Measurements from ENCODE around the gene SNORC. TPM values are rescaled to one million over a fixed set of nuclear protein-coding genes. Genes with fewer than 3 reads are reported as not detected.

Gene SNORC
- not detected for total RNA-seq

GRCh38 chr2:232870018-232870765 lies at the start of gene SNORC:
TSS of gene SNORC (plus strand) at chr2:232870264. CDS start at chr2:232870342, 78 bp downstream.
- no peak for TF ChIP-seq CTCF (IDR thresholded peaks at IDR 0.05)
- Histone ChIP-seq H3K4me3 (no peak within 1 kb of the TSS), H3K27me3 (no peaks in the 10 kb centered on the region), H3K36me3 (no peaks in the 10 kb centered on the region), H3K9me3 (no peaks in the 10 kb centered on the region), H3K27ac (no peak within 1 kb of the TSS), H3K4me1 (no peaks in the 10 kb centered on the region)
- intact Hi-C loops (cut with DNase I), result no loop called here
- peak in 1 of 2 donors; percentile 50 for DNase-seq (ENCODE audit: low spot score in 2 of 2)

- H3K9me3 ChIP-seq, result no peaks in the 10 kb centered on the region
- H3K36me3 ChIP-seq, result peaks cover 48 to 70% of the 10 kb centered on the region in 2 donors
- no peaks in the 10 kb centered on the region for H3K4me1 ChIP-seq
- no peak for TF ChIP-seq CTCF (IDR thresholded peaks at IDR 0.05)
- no peak overlapping the region for H3K27ac ChIP-seq
- intact Hi-C loops (cut with DNase I), result no loop called here
- no peak overlapping the region for H3K4me3 ChIP-seq
- H3K27me3 ChIP-seq, result no peaks in the 10 kb centered on the region
- DNase-seq (ENCODE audit: low spot score in 2 of 2), result no peak
Measured at GRCh38 chr2:232829988-232830387, 40.1 kb upstream of the SNORC start.

GRCh38 chr2:232831496-232831895 lies 38.6 kb upstream of the SNORC start:
- intact Hi-C loops (cut with DNase I), result no loop called here
- TF ChIP-seq CTCF (IDR thresholded peaks at IDR 0.05), result no peak
- no peak overlapping the region for H3K27ac ChIP-seq
- H3K4me1 ChIP-seq, result no peaks in the 10 kb centered on the region
- peaks cover 43 to 70% of the 10 kb centered on the region in 2 donors for H3K36me3 ChIP-seq
- no peak overlapping the region for H3K4me3 ChIP-seq
- no peaks in the 10 kb centered on the region for H3K9me3 ChIP-seq
- no peaks in the 10 kb centered on the region for H3K27me3 ChIP-seq
- no peak for DNase-seq (ENCODE audit: low spot score in 2 of 2)

GRCh38 chr2:232833830-232834229 lies 36.2 kb upstream of the SNORC start:
- Histone ChIP-seq H3K4me1 (peaks cover 0 to 2% of the 10 kb centered on the region in 2 donors), H3K9me3 (no peaks in the 10 kb centered on the region), H3K27ac (no peak overlapping the region), H3K36me3 (peaks cover 49 to 78% of the 10 kb centered on the region in 2 donors), H3K4me3 (no peak overlapping the region), H3K27me3 (no peaks in the 10 kb centered on the region)
- no peak for DNase-seq (ENCODE audit: low spot score in 2 of 2)
- intact Hi-C loops (cut with DNase I), result no loop called here
- no peak for TF ChIP-seq CTCF (IDR thresholded peaks at IDR 0.05)

- intact Hi-C loops (cut with DNase I), result no loop called here
- Histone ChIP-seq H3K9me3 (no peaks in the 10 kb centered on the region), H3K4me3 (no peak overlapping the region), H3K4me1 (peaks cover 0 to 2% of the 10 kb centered on the region in 2 donors), H3K36me3 (peaks cover 49 to 76% of the 10 kb centered on the region in 2 donors), H3K27ac (no peak overlapping the region), H3K27me3 (no peaks in the 10 kb centered on the region)
- no peak for DNase-seq (ENCODE audit: low spot score in 2 of 2)
- TF ChIP-seq CTCF (IDR thresholded peaks at IDR 0.05), result no peak
Measured at GRCh38 chr2:232835687-232836208, 34.3 kb upstream of the SNORC start.

Data from ascending aorta (tissue), 2 donors.